ENCODE results near the gene KLHL41.

GRCh38 chr2:169504651-169505050 lies 4.9 kb upstream of the KLHL41 start:
- TF ChIP-seq CTCF (IDR thresholded peaks at IDR 0.05; ENCODE audit: low read length) (no peak), EZH2 (optimal IDR thresholded peaks at IDR 0.05; ENCODE audit: low read depth, low read length) (no peak)
